GM12878 (cell line): ENCODE measurements around the gene MS4A6A. TPM values are rescaled to one million over a fixed set of nuclear protein-coding genes. Genes with fewer than 3 reads are reported as not detected.

Source experiments
- ATAC-seq: fragments of 200-7000 bp; cut with Tn5 transposase; 3 replicates; pipeline ENCODE4 v1.9.1; 2020; ENCODE audit warnings: mild to moderate bottlenecking, moderate library complexity
- BruUV-seq: library from RNA; stranded (reverse); fragments of 400-500 nt; replicated peaks from 2 replicates; lab custom pipeline; 2021; lab: Mats Ljungman, UMichigan
- CTCF ChIA-PET: fragments of 300-600 bp; sonication (Branson Sonifier 250); formaldehyde crosslinking; extraction: SDS; loops from one replicate; lab custom pipeline; 2021; ENCODE audit warnings: inconsistent platforms; lab: Yijun Ruan, JAX
- POLR2A ChIA-PET: fragments of 350-600 bp; formaldehyde crosslinking; extraction: SDS; loops from one replicate; lab custom pipeline; 2021; ENCODE audit warnings: inconsistent platforms; lab: Charles Lee
- RAD21 ChIA-PET: fragments of 300-600 bp; sonication (Branson Sonifier 250); formaldehyde crosslinking; loops from one replicate; lab custom pipeline; 2023; ENCODE audit warnings: antibody characterized with exemption; ENCODE audit not compliant: unreplicated experiment; lab: Charles Lee
- SMC1A ChIA-PET: fragments of 300-600 bp; sonication (Branson Sonifier 250); formaldehyde crosslinking; loops from one replicate; lab custom pipeline; 2023; ENCODE audit not compliant: unreplicated experiment, uncharacterized antibody; lab: Charles Lee
- DNase-seq: peaks from one replicate; pipeline ENCODE4 v3.0.0-alpha.2; 2011; ENCODE audit warnings: low read depth, low spot score
- FAIRE-seq: peaks from 3 replicates; lab custom pipeline; 2011; peaks lifted over from hg19 to GRCh38; lab: Jason Lieb, UNC
- H2AFZ ChIP-seq: 2 replicates; pipeline ENCODE4 v1.6.0; 2011; ENCODE audit warnings: low read depth, low read length, control low read depth; ENCODE audit not compliant: control insufficient read depth
- H3K27ac ChIP-seq: 2 replicates; pipeline ENCODE4 v1.5.1; 2011; ENCODE audit warnings: control low read depth; ENCODE audit not compliant: control insufficient read depth, insufficient read depth
- H3K27me3 ChIP-seq, 2 experiments: replicated peaks in 1 of 2; 2 replicates each; pipeline versions ENCODE4 v1.6.0 to v1.6.1; 2011; ENCODE audit warnings: low read length in 1 of 2; ENCODE audit not compliant: control insufficient read depth in 2 of 2, insufficient read depth in 2 of 2
- H3K36me3 ChIP-seq, 2 experiments: 2 replicates each; pipeline ENCODE4 v1.5.1; 2011; ENCODE audit warnings: low read length in 1 of 2; ENCODE audit not compliant: control insufficient read depth in 2 of 2, insufficient read depth in 2 of 2
- H3K4me1 ChIP-seq: 2 replicates; pipeline ENCODE4 v1.6.1; 2011; ENCODE audit warnings: mild to moderate bottlenecking, low read length, moderate library complexity, mixed read lengths; ENCODE audit not compliant: control insufficient read depth, insufficient read depth
- H3K4me2 ChIP-seq: 2 replicates; pipeline ENCODE4 v1.6.0; 2011; ENCODE audit warnings: control low read depth; ENCODE audit not compliant: control insufficient read depth, insufficient read depth
- H3K4me3 ChIP-seq: fragments of 200-600 bp; sonication (generic); 2 replicates; pipeline ENCODE4 v1.5.1; 2016
- H3K79me2 ChIP-seq: 2 replicates; pipeline ENCODE4 v1.6.0; 2011; ENCODE audit warnings: low read length; ENCODE audit not compliant: control insufficient read depth, insufficient read depth
- H3K9ac ChIP-seq: 2 replicates; pipeline ENCODE4 v1.8.0; 2011; ENCODE audit warnings: low read length, control low read depth, mixed read lengths; ENCODE audit not compliant: control insufficient read depth, insufficient read depth
- H3K9me3 ChIP-seq: replicated peaks from 3 replicates; pipeline ENCODE4 v1.5.1; 2011; ENCODE audit warnings: mild to moderate bottlenecking, low read length; ENCODE audit not compliant: control insufficient read depth, insufficient read depth
- H4K20me1 ChIP-seq: 2 replicates; pipeline ENCODE4 v1.6.0; 2011; ENCODE audit not compliant: control insufficient read depth, insufficient read depth
- ATF7 ChIP-seq: fragments of 450-650 bp; IDR thresholded peaks from 2 replicates; pipeline ENCODE4 v1.6.1; 2016; ENCODE audit warnings: low read depth, mild to moderate bottlenecking
- BHLHE40 ChIP-seq, 2 experiments: fragments of 450-650 bp in 1 of 2; IDR thresholded peaks; 2 replicates each; pipeline ENCODE4 v1.6.1; 2011 to 2017; ENCODE audit warnings: low read depth in 2 of 2, borderline replicate concordance in 1 of 2, improper control_type of control experiment in 1 of 2, low read length in 1 of 2, mild to moderate bottlenecking in 1 of 2
- BMI1 ChIP-seq: fragments of 450-650 bp; IDR thresholded peaks from 2 replicates; pipeline ENCODE4 v1.6.1; 2016; ENCODE audit warnings: mild to moderate bottlenecking, moderate library complexity, borderline replicate concordance
- CREM ChIP-seq: IDR thresholded peaks from 2 replicates; pipeline ENCODE4 v1.6.1; 2014; ENCODE audit warnings: antibody characterized with exemption, low read depth
- CTCF ChIP-seq, 3 experiments: IDR thresholded peaks in 2 of 3; conservative IDR thresholded peaks in 1 of 3; 2 replicates each; pipeline ENCODE4 v1.5.1; 2011; ENCODE audit warnings: low read depth in 3 of 3, low read length in 3 of 3, mild to moderate bottlenecking in 3 of 3, control low read depth in 2 of 3, moderate library complexity in 2 of 3, inconsistent platforms in 1 of 3, mixed read lengths in 1 of 3; ENCODE audit not compliant: control insufficient read depth in 2 of 3, insufficient read depth in 1 of 3; ENCODE audit errors: extremely low read depth in 1 of 3
- EZH2 ChIP-seq: IDR thresholded peaks from 2 replicates; pipeline ENCODE4 v1.6.1; 2012; ENCODE audit warnings: low read depth, mild to moderate bottlenecking, control low read depth, inconsistent platforms, low read length, borderline replicate concordance; ENCODE audit not compliant: control insufficient read depth
- FOS ChIP-seq: IDR thresholded peaks from 3 replicates; pipeline ENCODE4 v1.6.1; 2011; ENCODE audit warnings: borderline replicate concordance; ENCODE audit not compliant: insufficient read length; ENCODE audit errors: extremely low read depth
- FOXK2 ChIP-seq: fragments of 450-650 bp; IDR thresholded peaks from 2 replicates; pipeline ENCODE4 v1.6.1; 2017; ENCODE audit warnings: mild to moderate bottlenecking, moderate library complexity
- HDGF ChIP-seq: fragments of 450-650 bp; IDR thresholded peaks from 2 replicates; pipeline ENCODE4 v1.6.1; 2016; ENCODE audit warnings: antibody characterized with exemption
- LARP7 ChIP-seq: fragments of 450-650 bp; IDR thresholded peaks from 2 replicates; pipeline ENCODE4 v1.6.1; 2017; ENCODE audit warnings: mild to moderate bottlenecking
- MYB ChIP-seq: fragments of 150-350 bp; IDR thresholded peaks from 2 replicates; pipeline ENCODE4 v1.6.1; 2014; ENCODE audit warnings: mild to moderate bottlenecking, low read depth, low read length, borderline replicate concordance
- NFYB ChIP-seq: IDR thresholded peaks from 2 replicates; pipeline ENCODE4 v1.6.1; 2011; ENCODE audit warnings: low read depth, mild to moderate bottlenecking, low read length, improper control_type of control experiment, moderate library complexity; ENCODE audit not compliant: insufficient read depth
- POLR2A ChIP-seq: IDR thresholded peaks from 2 replicates; pipeline ENCODE4 v1.6.1; 2011; ENCODE audit warnings: low read depth, mild to moderate bottlenecking, low read length
- POU2F2 ChIP-seq: IDR thresholded peaks from 3 replicates; pipeline ENCODE4 v1.6.1; 2011; ENCODE audit warnings: low read depth, mild to moderate bottlenecking, low read length, borderline replicate concordance
- RAD51 ChIP-seq: fragments of 450-650 bp; IDR thresholded peaks from 2 replicates; pipeline ENCODE4 v1.6.1; 2016; ENCODE audit warnings: moderate library complexity, mild to moderate bottlenecking, inconsistent platforms
- RELA ChIP-seq: fragments of 450-650 bp; IDR thresholded peaks from 2 replicates; pipeline ENCODE4 v1.8.0; 2014; ENCODE audit warnings: borderline replicate concordance; ENCODE audit not compliant: partially characterized antibody
- REST ChIP-seq: IDR thresholded peaks from 2 replicates; pipeline ENCODE4 v1.6.1; 2012; ENCODE audit warnings: mild to moderate bottlenecking, low read depth, low read length
- ZBTB33 ChIP-seq: fragments of 450-650 bp; IDR thresholded peaks from 2 replicates; pipeline ENCODE4 v1.6.1; 2017; ENCODE audit warnings: mild to moderate bottlenecking
- ZZZ3 ChIP-seq: IDR thresholded peaks from 2 replicates; pipeline ENCODE4 v1.6.1; 2011; ENCODE audit warnings: low read depth; ENCODE audit not compliant: control insufficient read depth, insufficient read length
- WGBS: methylation state at CpG from one replicate; pipeline ENCODE4 v1.1.6; 2016; ENCODE audit warnings: low lambda C conversion rate; ENCODE audit not compliant: insufficient replicate concordance, insufficient coverage; ENCODE audit errors: missing lambda C conversion rate; 5-methylcytosine and 5-hydroxymethylcytosine counted together
- in situ Hi-C: fragments of 300-500 bp; cut with MboI; formaldehyde crosslinking; loops from 9 replicates; pipeline ENCODE4 v1.14.3; 2018; ENCODE audit warnings: mixed read lengths
- intact Hi-C: fragments of 100-400 bp; cut with micrococcal nuclease; formaldehyde crosslinking; loops from one replicate; pipeline ENCODE4 v1.14.2; 2022; ENCODE audit not compliant: unreplicated experiment
- polyA plus RNA-seq, 11 experiments: library from polyadenylated mRNA; depleted of rRNA in 4 of 11; unstranded in 6 of 11; stranded (reverse) in 5 of 11; fragments of >200 nt; fragmentation: Nextera tagmentation in 4 of 11; fragmentation: Illumina TruSeq in 1 of 11; extraction: Ambion mirVana in 4 of 11; extraction: Trizol in 1 of 11; gene quantifications; 1 replicate in 1 of 11; 2 replicates in 10 of 11; pipeline versions ENCODE4 v1.2.1 to v1.2.3, GENCODE V29; 2011 to 2016; ENCODE audit warnings: inconsistent platforms in 2 of 11, missing spikeins in 2 of 11, low read depth in 1 of 11
- total RNA-seq, 4 experiments: library from RNA; depleted of rRNA in 3 of 4; stranded (reverse); fragments of >200 nt in 3 of 4; fragmentation: Illumina TruSeq in 1 of 4; extraction: Trizol in 1 of 4; gene quantifications; 2 replicates each; pipeline versions ENCODE4 v1.2.1 to v1.2.3, GENCODE V29; 2013 to 2021

The MS4A6A gene
- total and polyA plus RNA-seq, 10 of the 15 experiments (the other 5 are each of a cell fraction or from before 2014, with no cell fraction given) = 0.75 to 30.7 (median 9.0) TPM

- Histone ChIP-seq H3K4me1 (peaks cover 8% of the 10 kb centered on the region), H3K27me3 (no peaks in the 10 kb centered on the region), H3K4me3 (no peak overlapping the region), H3K9me3 (no peaks in the 10 kb centered on the region; the same call in 2 of the 3 replicates), H2AFZ (no peak overlapping the region), H3K4me2 (no peak overlapping the region), H4K20me1 (no peaks in the 10 kb centered on the region), H3K36me3 (no peaks in the 10 kb centered on the region), H3K79me2 (no peaks in the 10 kb centered on the region), H3K27ac (no peak overlapping the region), H3K9ac (no peak overlapping the region)
- RAD21 ChIA-PET = no interaction called here
- ATAC-seq (no peak), DNase-seq (no peak), FAIRE-seq (no peak)
- CTCF ChIA-PET = interaction anchor here (2.0 to 2.9 kb wide), 3 partner anchors 16 to 57 kb away, joined by 5 to 18 read pairs (median 6); no protein-coding TSS in a partner anchor
- in situ Hi-C loops (no loop called here), intact Hi-C loops (loop anchor here (10.0 kb wide), 1 partner anchor 106 kb away; no protein-coding TSS in a partner anchor)
- no TSS peak for BruUV-seq
- SMC1A ChIA-PET = interaction anchor here (1.1 kb wide), 1 partner anchor 13 kb away, joined by 4 read pairs; no protein-coding TSS in a partner anchor
- TF ChIP-seq POLR2A (no peak), BMI1 (no peak), CTCF (IDR thresholded peaks at IDR 0.05 in 2 of 3, conservative IDR thresholded peaks at IDR 0.05 in 1 of 3; ENCODE audit: control insufficient read depth in 2 of 3, extremely low read depth in 1 of 3, insufficient read depth in 1 of 3, low read depth in 3 of 3, low read length in 3 of 3) (no peak), FOS (no peak), EZH2 (no peak), POU2F2 (no peak), LARP7 (no peak), ATF7 (no peak), RELA (no peak), HDGF (no peak), CREM (no peak), NFYB (no peak), RAD51 (no peak), MYB (no peak), BHLHE40 (IDR thresholded peaks at IDR 0.05; ENCODE audit: borderline replicate concordance in 1 of 2, low read depth in 2 of 2, low read length in 1 of 2) (no peak), FOXK2 (no peak), ZZZ3 (no peak), REST (no peak), ZBTB33 (no peak)
- POLR2A ChIA-PET = no interaction called here
- 42% methylated on average over 1 of the region's 1 CpG for WGBS
Measured at GRCh38 chr11:60208951-60209350, 26.1 kb upstream of the MS4A6A start.
